ENCODE data around the gene CHST13.
"Not testable (repeated sequence)": the region's sequence is repeated elsewhere in the genome, so short reads cannot be mapped to it uniquely, and the experiment has no call there.

Gene CHST13

DNA sequence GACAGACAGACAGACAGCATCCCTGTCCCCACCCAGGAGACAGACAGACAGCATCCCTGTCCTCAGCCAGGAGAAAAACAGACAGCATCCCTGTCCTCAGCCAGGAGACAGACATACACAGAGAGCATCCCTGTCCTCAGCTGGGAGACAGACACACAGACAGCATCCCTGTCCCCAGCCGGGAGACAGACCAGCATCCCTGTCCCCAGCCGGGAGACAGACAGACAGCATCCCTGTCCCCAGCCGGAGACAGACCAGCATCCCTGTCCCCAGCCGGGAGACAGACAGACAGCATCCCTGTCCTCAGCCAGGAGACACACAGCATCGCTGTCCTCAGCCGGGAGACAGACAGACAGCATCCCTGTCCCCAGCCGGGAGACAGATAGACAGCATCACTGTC lies 10.8 kb downstream of the CHST13 start:
- H3K27me3 ChIP-seq (ENCODE audit: control insufficient read depth, insufficient read depth, low read length); H3K4me3 ChIP-seq (ENCODE audit: low read length); H3K4me1 ChIP-seq (ENCODE audit: control insufficient read depth, insufficient read depth, low read length); H3K27ac ChIP-seq (ENCODE audit: low read depth, low read length); H3K9ac ChIP-seq (ENCODE audit: low read length); H3K36me3 ChIP-seq (ENCODE audit: control insufficient read depth, insufficient read depth, low read length): not testable (repeated sequence)

GRCh38 chr3:126535636-126536035 lies 11.7 kb downstream of the CHST13 start:
- Histone ChIP-seq H3K36me3 (ENCODE audit: control insufficient read depth, insufficient read depth, low read length) (no peaks in the 10 kb centered on the region), H3K9ac (ENCODE audit: low read length) (no peak overlapping the region), H3K4me1 (ENCODE audit: control insufficient read depth, insufficient read depth, low read length) (no peaks in the 10 kb centered on the region), H3K27me3 (ENCODE audit: control insufficient read depth, insufficient read depth, low read length) (peaks cover 2% of the 10 kb centered on the region), H3K27ac (ENCODE audit: low read depth, low read length) (no peak overlapping the region), H3K4me3 (ENCODE audit: low read length) (no peak overlapping the region)

- Histone ChIP-seq H3K27ac (ENCODE audit: low read depth, low read length) (no peak overlapping the region), H3K4me3 (ENCODE audit: low read length) (no peak overlapping the region), H3K9ac (ENCODE audit: low read length) (no peak overlapping the region), H3K27me3 (ENCODE audit: control insufficient read depth, insufficient read depth, low read length) (peaks cover 2% of the 10 kb centered on the region), H3K36me3 (ENCODE audit: control insufficient read depth, insufficient read depth, low read length) (no peaks in the 10 kb centered on the region), H3K4me1 (ENCODE audit: control insufficient read depth, insufficient read depth, low read length) (no peaks in the 10 kb centered on the region)
Observed at GRCh38 chr3:126536126-126536525, 12.2 kb downstream of the CHST13 start.

DNA sequence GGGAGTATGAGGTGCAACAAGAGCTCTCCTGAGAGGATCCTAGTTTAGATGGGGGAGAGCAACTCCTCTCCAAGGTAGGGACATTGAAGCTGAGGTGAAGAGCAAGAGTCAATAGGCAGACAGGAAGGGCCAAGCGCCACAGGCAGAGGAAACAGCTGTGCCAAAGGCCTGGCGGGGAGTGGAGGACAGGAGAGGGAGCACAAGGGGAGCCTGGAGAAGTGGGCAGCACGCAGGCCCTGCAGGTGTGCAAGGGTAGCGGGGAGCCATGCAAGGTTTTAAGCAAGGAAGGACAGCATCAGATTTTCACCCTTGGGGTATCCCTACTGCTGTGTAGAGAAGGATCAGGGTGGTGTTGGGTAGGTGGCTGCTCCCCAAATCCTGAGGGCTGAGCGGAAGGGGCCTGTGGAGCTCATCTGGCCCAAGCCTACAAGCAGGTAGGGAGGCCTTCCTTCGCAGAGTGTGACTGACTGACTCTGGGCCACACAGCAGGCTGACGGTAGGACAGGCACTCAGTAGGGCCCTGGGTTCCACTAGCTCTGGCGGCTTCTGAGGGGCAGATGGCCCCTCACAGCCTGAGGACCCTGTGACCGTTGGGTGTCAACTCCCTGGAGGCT lies 13.3 kb downstream of the CHST13 start:
- Histone ChIP-seq H3K4me3 (ENCODE audit: low read length) (no peak overlapping the region), H3K9ac (ENCODE audit: low read length) (no peak overlapping the region), H3K4me1 (ENCODE audit: control insufficient read depth, insufficient read depth, low read length) (no peaks in the 10 kb centered on the region), H3K27ac (ENCODE audit: low read depth, low read length) (no peak overlapping the region), H3K36me3 (ENCODE audit: control insufficient read depth, insufficient read depth, low read length) (no peaks in the 10 kb centered on the region), H3K27me3 (ENCODE audit: control insufficient read depth, insufficient read depth, low read length) (peaks cover 2% of the 10 kb centered on the region)

GRCh38 chr3:126537730-126538281 lies 13.9 kb downstream of the CHST13 start:
- Histone ChIP-seq H3K36me3 (ENCODE audit: control insufficient read depth, insufficient read depth, low read length) (no peaks in the 10 kb centered on the region), H3K9ac (ENCODE audit: low read length) (no peak overlapping the region), H3K4me1 (ENCODE audit: control insufficient read depth, insufficient read depth, low read length) (no peaks in the 10 kb centered on the region), H3K27me3 (ENCODE audit: control insufficient read depth, insufficient read depth, low read length) (peaks cover 2% of the 10 kb centered on the region), H3K27ac (ENCODE audit: low read depth, low read length) (no peak overlapping the region), H3K4me3 (ENCODE audit: low read length) (no peak overlapping the region)

- Histone ChIP-seq H3K27ac (ENCODE audit: low read depth, low read length) (no peak overlapping the region), H3K36me3 (ENCODE audit: control insufficient read depth, insufficient read depth, low read length) (no peaks in the 10 kb centered on the region), H3K4me1 (ENCODE audit: control insufficient read depth, insufficient read depth, low read length) (no peaks in the 10 kb centered on the region), H3K9ac (ENCODE audit: low read length) (no peak overlapping the region), H3K4me3 (ENCODE audit: low read length) (no peak overlapping the region), H3K27me3 (ENCODE audit: control insufficient read depth, insufficient read depth, low read length) (peaks cover 2% of the 10 kb centered on the region)
Observed at GRCh38 chr3:126538316-126538715, 14.4 kb downstream of the CHST13 start.

- no peak overlapping the region for H3K27ac ChIP-seq (ENCODE audit: low read depth, low read length)
- no peak overlapping the region for H3K4me3 ChIP-seq (ENCODE audit: low read length)
- H3K4me1 ChIP-seq (ENCODE audit: control insufficient read depth, insufficient read depth, low read length) = no peaks in the 10 kb centered on the region
- no peak overlapping the region for H3K9ac ChIP-seq (ENCODE audit: low read length)
- no peaks in the 10 kb centered on the region for H3K36me3 ChIP-seq (ENCODE audit: control insufficient read depth, insufficient read depth, low read length)
- peaks cover 2% of the 10 kb centered on the region for H3K27me3 ChIP-seq (ENCODE audit: control insufficient read depth, insufficient read depth, low read length)
Observed at GRCh38 chr3:126538966-126539365, 15.0 kb downstream of the CHST13 start.

- Histone ChIP-seq H3K4me3 (ENCODE audit: low read length) (no peak overlapping the region), H3K9ac (ENCODE audit: low read length) (no peak overlapping the region), H3K27me3 (ENCODE audit: control insufficient read depth, insufficient read depth, low read length) (peaks cover 2% of the 10 kb centered on the region), H3K36me3 (ENCODE audit: control insufficient read depth, insufficient read depth, low read length) (no peaks in the 10 kb centered on the region), H3K27ac (ENCODE audit: low read depth, low read length) (no peak overlapping the region), H3K4me1 (ENCODE audit: control insufficient read depth, insufficient read depth, low read length) (no peaks in the 10 kb centered on the region)
Observed at GRCh38 chr3:126539558-126540250, 15.7 kb downstream of the CHST13 start.

- peaks cover 2% of the 10 kb centered on the region for H3K27me3 ChIP-seq (ENCODE audit: control insufficient read depth, insufficient read depth, low read length)
- no peaks in the 10 kb centered on the region for H3K36me3 ChIP-seq (ENCODE audit: control insufficient read depth, insufficient read depth, low read length)
- H3K9ac ChIP-seq (ENCODE audit: low read length) = no peak overlapping the region
- no peak overlapping the region for H3K4me3 ChIP-seq (ENCODE audit: low read length)
- H3K27ac ChIP-seq (ENCODE audit: low read depth, low read length) = no peak overlapping the region
- H3K4me1 ChIP-seq (ENCODE audit: control insufficient read depth, insufficient read depth, low read length) = no peaks in the 10 kb centered on the region
Observed at GRCh38 chr3:126540342-126540849, 16.4 kb downstream of the CHST13 start.

GRCh38 chr3:126540951-126541627 lies 17.1 kb downstream of the CHST13 start:
- no peak overlapping the region for H3K27ac ChIP-seq (ENCODE audit: low read depth, low read length)
- H3K4me3 ChIP-seq (ENCODE audit: low read length) = no peak overlapping the region
- no peak overlapping the region for H3K9ac ChIP-seq (ENCODE audit: low read length)
- H3K4me1 ChIP-seq (ENCODE audit: control insufficient read depth, insufficient read depth, low read length) = no peaks in the 10 kb centered on the region
- H3K27me3 ChIP-seq (ENCODE audit: control insufficient read depth, insufficient read depth, low read length) = peaks cover 2% of the 10 kb centered on the region
- H3K36me3 ChIP-seq (ENCODE audit: control insufficient read depth, insufficient read depth, low read length) = no peaks in the 10 kb centered on the region

DNA sequence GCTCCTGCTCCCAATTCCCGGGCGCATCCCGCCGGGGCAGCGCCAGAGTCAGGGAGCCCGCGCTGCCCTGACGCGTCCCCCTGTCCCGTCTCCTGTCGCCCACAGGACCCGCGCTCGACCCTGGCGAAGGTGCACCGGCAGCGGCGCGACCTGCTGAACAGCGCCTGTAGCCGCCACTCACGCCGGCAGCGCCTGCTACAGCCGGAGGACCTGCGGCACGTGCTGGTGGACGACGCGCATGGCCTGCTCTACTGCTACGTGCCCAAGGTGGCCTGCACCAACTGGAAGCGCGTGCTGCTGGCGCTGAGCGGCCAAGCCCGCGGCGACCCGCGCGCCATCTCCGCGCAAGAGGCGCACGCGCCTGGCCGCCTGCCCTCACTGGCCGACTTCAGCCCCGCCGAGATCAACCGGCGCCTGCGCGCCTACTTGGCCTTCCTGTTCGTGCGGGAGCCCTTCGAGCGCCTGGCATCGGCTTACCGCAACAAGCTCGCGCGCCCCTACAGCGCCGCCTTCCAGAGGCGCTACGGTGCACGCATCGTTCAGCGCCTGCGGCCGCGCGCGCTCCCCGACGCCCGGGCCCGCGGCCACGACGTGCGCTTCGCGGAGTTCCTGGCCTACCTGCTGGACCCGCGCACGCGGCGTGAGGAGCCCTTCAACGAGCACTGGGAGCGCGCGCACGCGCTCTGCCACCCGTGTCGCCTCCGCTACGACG lies 17.8 kb downstream of the CHST13 start:
- Histone ChIP-seq H3K4me3 (ENCODE audit: low read length) (no peak overlapping the region), H3K27me3 (ENCODE audit: control insufficient read depth, insufficient read depth, low read length) (peaks cover 2% of the 10 kb centered on the region), H3K9ac (ENCODE audit: low read length) (no peak overlapping the region), H3K27ac (ENCODE audit: low read depth, low read length) (no peak overlapping the region), H3K36me3 (ENCODE audit: control insufficient read depth, insufficient read depth, low read length) (no peaks in the 10 kb centered on the region), H3K4me1 (ENCODE audit: control insufficient read depth, insufficient read depth, low read length) (no peaks in the 10 kb centered on the region)

Data from rectal smooth muscle tissue (tissue), 1 donor.